H9 (cell line): ENCODE measurements around the gene PDS5A. TPM values are rescaled to one million over a fixed set of nuclear protein-coding genes. Genes with fewer than 3 reads are reported as not detected.

Experiments used
- DNase-seq: peaks from one replicate; pipeline ENCODE4 v3.0.0-alpha.2; 2017
- H2AFZ ChIP-seq: one replicate; pipeline ENCODE4 v1.6.1; 2013; ENCODE audit warnings: mild to moderate bottlenecking, low read length, control low read depth, moderate library complexity
- H2AK5ac ChIP-seq: 2 replicates; pipeline ENCODE4 v1.6.1; 2013; ENCODE audit warnings: low read length, control low read depth, mixed read lengths; ENCODE audit not compliant: insufficient read length
- H2BK120ac ChIP-seq: one replicate; pipeline ENCODE4 v1.6.1; 2013; ENCODE audit warnings: low read depth, mild to moderate bottlenecking, low read length, control low read depth, inconsistent platforms; ENCODE audit not compliant: poor library complexity, severe bottlenecking
- H2BK12ac ChIP-seq: 2 replicates; pipeline ENCODE4 v1.6.1; 2013; ENCODE audit warnings: low read length, control low read depth, mixed read lengths, low read depth; ENCODE audit not compliant: insufficient read length
- H2BK15ac ChIP-seq: 2 replicates; pipeline ENCODE4 v1.6.1; 2013; ENCODE audit warnings: low read depth, low read length, control low read depth
- H2BK20ac ChIP-seq: one replicate; pipeline ENCODE4 v1.6.1; 2013; ENCODE audit warnings: low read depth, mild to moderate bottlenecking, low read length, control low read depth, inconsistent platforms; ENCODE audit not compliant: poor library complexity, severe bottlenecking
- H2BK5ac ChIP-seq: 2 replicates; pipeline ENCODE4 v1.6.1; 2013; ENCODE audit warnings: low read length, control low read depth, mixed read lengths; ENCODE audit not compliant: insufficient read length
- H3K14ac ChIP-seq: 2 replicates; pipeline ENCODE4 v1.6.1; 2013; ENCODE audit warnings: low read length, control low read depth; ENCODE audit not compliant: insufficient read depth
- H3K18ac ChIP-seq: 2 replicates; pipeline ENCODE4 v1.6.1; 2013; ENCODE audit warnings: low read depth, mild to moderate bottlenecking, mixed read lengths, low read length, control low read depth; ENCODE audit not compliant: insufficient read length
- H3K23ac ChIP-seq: 2 replicates; pipeline ENCODE4 v1.6.1; 2013; ENCODE audit warnings: low read length, control low read depth, mixed read lengths, low read depth; ENCODE audit not compliant: insufficient read length
- H3K23me2 ChIP-seq: 2 replicates; pipeline ENCODE4 v1.6.1; 2013; ENCODE audit warnings: low read depth, mild to moderate bottlenecking, mixed read lengths, low read length, control low read depth; ENCODE audit not compliant: insufficient read length, poor library complexity, severe bottlenecking
- H3K27ac ChIP-seq: 2 replicates; pipeline ENCODE4 v1.5.1; 2013; ENCODE audit warnings: low read length, control low read depth, mixed read lengths, low read depth; ENCODE audit not compliant: insufficient read length
- H3K27me3 ChIP-seq: 2 replicates; pipeline ENCODE4 v1.6.1; 2013; ENCODE audit warnings: low read length, control low read depth, inconsistent platforms; ENCODE audit not compliant: insufficient read depth
- H3K4ac ChIP-seq: 2 replicates; pipeline ENCODE4 v1.6.1; 2013; ENCODE audit warnings: low read depth, mild to moderate bottlenecking, control low read depth, inconsistent platforms, low read length, moderate library complexity
- H3K4me1 ChIP-seq: 2 replicates; pipeline ENCODE4 v1.6.1; 2013; ENCODE audit warnings: low read length, control low read depth, inconsistent platforms; ENCODE audit not compliant: insufficient read depth
- H3K4me2 ChIP-seq: 2 replicates; pipeline ENCODE4 v1.6.1; 2013; ENCODE audit warnings: low read length, control low read depth, mixed read lengths; ENCODE audit not compliant: insufficient read length, insufficient read depth
- H3K56ac ChIP-seq: 2 replicates; pipeline ENCODE4 v1.6.1; 2013; ENCODE audit warnings: low read depth, mild to moderate bottlenecking, mixed read lengths, low read length, control low read depth; ENCODE audit not compliant: insufficient read length
- H3K79me1 ChIP-seq: 2 replicates; pipeline ENCODE4 v1.6.1; 2013; ENCODE audit warnings: low read depth, mild to moderate bottlenecking, moderate library complexity, low read length, control low read depth, inconsistent platforms; ENCODE audit not compliant: insufficient read depth, poor library complexity, severe bottlenecking
- H3K79me2 ChIP-seq: 2 replicates; pipeline ENCODE4 v1.6.1; 2013; ENCODE audit warnings: low read length, control low read depth, inconsistent platforms; ENCODE audit not compliant: insufficient read depth
- H3K9ac ChIP-seq: 2 replicates; pipeline ENCODE4 v1.6.1; 2013; ENCODE audit warnings: low read length, control low read depth, mixed read lengths; ENCODE audit not compliant: insufficient read length; ENCODE audit errors: extremely low read depth
- H3K9me3 ChIP-seq: one replicate; pipeline ENCODE4 v1.6.1; 2013; ENCODE audit warnings: low read depth, low read length, inconsistent platforms; ENCODE audit not compliant: control insufficient read depth
- H3T11ph ChIP-seq: one replicate; pipeline ENCODE4 v1.6.1; 2013; ENCODE audit warnings: mild to moderate bottlenecking, low read length, control low read depth, inconsistent platforms
- H4K20me1 ChIP-seq: one replicate; pipeline ENCODE4 v1.6.1; 2013; ENCODE audit not compliant: control insufficient read depth, insufficient read length, insufficient read depth
- H4K5ac ChIP-seq: 2 replicates; pipeline ENCODE4 v1.6.1; 2013; ENCODE audit warnings: low read depth, mild to moderate bottlenecking, mixed read lengths, low read length, control low read depth; ENCODE audit not compliant: insufficient read length
- H4K8ac ChIP-seq: replicated peaks from 2 replicates; pipeline ENCODE4 v1.6.1; 2013; ENCODE audit warnings: low read length, control low read depth, mixed read lengths, low read depth; ENCODE audit not compliant: insufficient read length
- H4K91ac ChIP-seq: 2 replicates; pipeline ENCODE4 v1.6.1; 2013; ENCODE audit warnings: low read depth, mild to moderate bottlenecking, moderate library complexity, mixed read lengths, low read length, control low read depth; ENCODE audit not compliant: insufficient read length
- H3K27ac Mint-ChIP-seq, 3 experiments: 2 replicates in 2 of 3; 3 replicates in 1 of 3; pipeline ENCODE4 v1.8.0; 2020 to 2021; ENCODE audit warnings: mixed read lengths in 3 of 3, mild to moderate bottlenecking in 1 of 3, moderate library complexity in 1 of 3
- H3K27me3 Mint-ChIP-seq: 2 replicates; pipeline ENCODE4 v1.8.0; 2021; ENCODE audit warnings: low read depth, mild to moderate bottlenecking, moderate library complexity, mixed read lengths
- H3K36me3 Mint-ChIP-seq, 3 experiments: 2 replicates in 2 of 3; 3 replicates in 1 of 3; pipeline ENCODE4 v1.8.0; 2020 to 2021; ENCODE audit warnings: low read depth in 3 of 3, mixed read lengths in 3 of 3; ENCODE audit not compliant: insufficient read depth in 1 of 3
- H3K4me1 Mint-ChIP-seq, 2 experiments: 2 replicates each; pipeline ENCODE4 v1.8.0; 2020; ENCODE audit warnings: mixed read lengths in 2 of 2
- H3K4me3 Mint-ChIP-seq, 2 experiments: 2 replicates in 1 of 2; 3 replicates in 1 of 2; pipeline ENCODE4 v1.8.0; 2020 to 2021; ENCODE audit warnings: mild to moderate bottlenecking in 2 of 2, mixed read lengths in 2 of 2, moderate library complexity in 1 of 2
- H3K9me3 Mint-ChIP-seq, 2 experiments: 2 replicates in 1 of 2; 3 replicates in 1 of 2; pipeline ENCODE4 v1.8.0; 2020; ENCODE audit warnings: mild to moderate bottlenecking in 2 of 2, mixed read lengths in 2 of 2, moderate library complexity in 1 of 2
- CTCF ChIP-seq: fragments of 200-600 bp; sonication (generic); conservative IDR thresholded peaks from 3 replicates; pipeline ENCODE4 v1.8.0; 2021; ENCODE audit warnings: antibody characterized with exemption, mild to moderate bottlenecking
- WGBS: extraction: QIAGEN DNeasy Blood & Tissue Kit; methylation state at CpG from one replicate; pipeline ENCODE4 v1.1.7; 2013; ENCODE audit warnings: missing lambda C conversion rate, low lambda C conversion rate, mixed read lengths; ENCODE audit not compliant: insufficient read length; ENCODE audit errors: extremely low coverage; 5-methylcytosine and 5-hydroxymethylcytosine counted together
- total RNA-seq: library from RNA; stranded (reverse); gene quantifications from 2 replicates; pipeline ENCODE4 v1.2.1, GENCODE V29; 2021

PDS5A gene
- total RNA-seq, 1 experiment from 2014 or later, result 65.4 TPM

GRCh38 chr4:39892988-39893692 is 84.6 kb downstream of the PDS5A start:
- Histone ChIP-seq H3K27ac (no peak overlapping the region), H3K9ac (no peak overlapping the region), H3T11ph (no peak overlapping the region), H3K4me1 (no peaks in the 10 kb centered on the region), H4K20me1 (no peaks in the 10 kb centered on the region), H3K79me2 (no peaks in the 10 kb centered on the region), H3K4ac (no peak overlapping the region), H3K56ac (no peak overlapping the region), H2BK5ac (no peak overlapping the region), H4K91ac (no peak overlapping the region), H2BK15ac (no peak overlapping the region), H3K14ac (no peak overlapping the region), H2BK20ac (no peak overlapping the region), H3K79me1 (no peaks in the 10 kb centered on the region), H3K23me2 (no peaks in the 10 kb centered on the region), H3K18ac (no peak overlapping the region), H3K9me3 (no peaks in the 10 kb centered on the region), H2AK5ac (no peak overlapping the region), H2BK12ac (no peak overlapping the region), H2AFZ (no peak overlapping the region), H4K5ac (no peak overlapping the region), H3K27me3 (no peaks in the 10 kb centered on the region), H3K4me2 (no peak overlapping the region), H2BK120ac (no peak overlapping the region), H3K23ac (no peak overlapping the region), H4K8ac (no peak overlapping the region)
- Mint-ChIP-seq H3K36me3 (peaks cover 27 to 66% (median 59%) of the 10 kb centered on the region in 3 experiments), H3K9me3 (no peaks in the 10 kb centered on the region; a peak in 1 of 5 replicates), H3K4me3 (no peak overlapping the region), H3K27me3 (no peaks in the 10 kb centered on the region), H3K4me1 (peaks cover 28 to 29% of the 10 kb centered on the region in 2 experiments), H3K27ac (peak overlapping the region in 1 of 3 experiments; percentile 29; a peak in 3 of 7 replicates)
- WGBS, result 100% methylated on average over 1 of the region's 5 CpGs
- DNase-seq, result no peak
- TF ChIP-seq CTCF, result no peak
